DMS53 treated with DMSO at 0.1 percent for 48 hours (cell line): ENCODE measurements around the gene ZMAT1.
"Not testable (repeated sequence)": the region's sequence is repeated elsewhere in the genome, so short reads cannot be mapped to it uniquely, and the experiment has no call there.

Experiments
- DNase-seq: peaks from one replicate; lab custom pipeline; 2025; ENCODE audit not compliant: unreplicated experiment; lab: John Stamatoyannopoulos, UW

Gene ZMAT1

DNA sequence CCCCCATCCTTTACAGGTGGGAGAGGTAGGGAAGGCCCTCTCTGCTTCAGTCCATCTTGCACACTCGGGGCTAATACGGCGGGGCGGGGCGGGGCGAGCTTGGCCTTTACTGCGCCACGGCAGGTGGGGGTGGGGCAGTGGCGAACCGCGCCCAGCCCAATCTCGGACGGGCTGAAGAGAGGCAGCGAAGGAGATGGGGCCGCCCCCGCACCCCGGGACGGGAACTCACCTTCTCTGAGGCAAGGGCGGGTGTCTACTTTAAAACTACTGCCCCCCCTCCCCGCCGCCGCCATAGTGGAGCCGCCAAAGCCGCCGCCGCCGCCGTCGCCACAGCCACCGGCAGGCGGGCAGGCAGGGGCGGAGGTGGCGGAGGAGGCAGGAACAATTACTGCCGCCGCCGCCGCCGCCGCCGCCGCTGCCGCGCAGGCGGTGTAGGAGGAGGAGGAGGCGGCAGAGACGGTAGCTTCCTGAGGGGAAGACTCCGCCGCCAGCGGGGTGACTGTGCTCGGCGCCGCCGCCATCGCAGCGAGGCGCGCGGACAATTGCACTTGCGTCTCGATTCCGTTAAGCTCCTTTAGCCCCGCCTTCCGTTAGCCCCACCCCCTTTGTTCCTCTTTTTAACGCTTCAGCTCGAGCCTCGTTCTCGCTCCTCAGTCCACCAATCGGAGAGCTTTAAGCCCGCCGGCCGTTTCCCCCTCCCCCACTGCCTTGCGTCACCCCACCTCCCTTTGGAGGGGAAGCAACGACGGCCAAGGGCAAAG is at the start of gene ZMAT1:
Gene ZMAT1 (minus strand): TSS at position 540 of the 761 bp plus-strand sequence. CDS start 19 bp downstream, at position 521.
- peak; percentile 79 for DNase-seq

DNA sequence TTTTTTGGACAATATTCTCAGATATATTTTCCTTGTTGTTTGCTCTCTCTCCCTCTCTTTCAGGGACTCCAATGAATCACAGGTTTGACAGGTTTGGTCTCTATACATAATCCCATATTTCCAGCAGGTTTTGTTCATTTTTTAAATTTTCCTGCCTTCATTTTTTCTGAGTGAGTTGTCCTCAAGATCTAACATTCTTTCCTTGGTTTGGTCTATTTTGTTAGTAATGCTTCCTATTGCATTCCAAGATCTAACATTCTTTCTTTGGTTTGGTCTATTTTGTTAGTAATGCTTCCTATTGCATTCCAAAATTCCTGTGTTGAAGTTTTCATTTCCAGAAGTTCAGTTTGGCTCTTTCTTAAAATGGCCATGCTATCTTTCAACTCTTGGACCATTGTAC is 45.3 kb upstream of the ZMAT1 start:
- no peak for DNase-seq

- DNase-seq: no peak
Observed at GRCh38 chrX:101973066-101973465, 41.2 kb upstream of the ZMAT1 start.

- DNase-seq: not testable (repeated sequence)
Observed at GRCh38 chrX:101964923-101965539, 33.2 kb upstream of the ZMAT1 start.

DNA sequence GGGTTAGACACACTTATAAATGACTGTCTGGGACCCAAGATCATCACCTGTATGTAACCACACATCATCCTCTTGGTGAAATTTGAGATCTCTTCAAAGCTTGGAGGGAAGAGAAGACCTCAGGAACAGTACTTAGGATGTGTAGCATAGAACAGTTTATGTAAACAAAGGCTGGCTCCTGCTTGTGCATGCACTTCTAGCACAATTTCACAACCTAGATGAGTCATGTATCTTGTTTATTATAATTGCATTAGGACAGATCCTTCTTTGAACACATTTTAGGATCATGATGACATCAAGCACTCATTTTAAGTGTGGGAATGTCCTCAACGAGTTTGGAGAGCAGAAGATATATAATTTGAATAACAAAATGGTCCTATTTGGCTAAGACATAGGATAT is 26.3 kb upstream of the ZMAT1 start:
- peak; percentile 74 for DNase-seq

- no peak for DNase-seq
Observed at GRCh38 chrX:101957174-101957573, 25.3 kb upstream of the ZMAT1 start.

- no peak for DNase-seq
Observed at GRCh38 chrX:101956556-101956955, 24.7 kb upstream of the ZMAT1 start.

GRCh38 chrX:101950581-101950980 is 18.8 kb upstream of the ZMAT1 start:
- DNase-seq: no peak

GRCh38 chrX:101932249-101932570 is 383 bp upstream of the ZMAT1 start:
- DNase-seq: no peak

- no peak for DNase-seq
Observed at GRCh38 chrX:101931136-101931487, 715 bp downstream of the ZMAT1 start.

DNA sequence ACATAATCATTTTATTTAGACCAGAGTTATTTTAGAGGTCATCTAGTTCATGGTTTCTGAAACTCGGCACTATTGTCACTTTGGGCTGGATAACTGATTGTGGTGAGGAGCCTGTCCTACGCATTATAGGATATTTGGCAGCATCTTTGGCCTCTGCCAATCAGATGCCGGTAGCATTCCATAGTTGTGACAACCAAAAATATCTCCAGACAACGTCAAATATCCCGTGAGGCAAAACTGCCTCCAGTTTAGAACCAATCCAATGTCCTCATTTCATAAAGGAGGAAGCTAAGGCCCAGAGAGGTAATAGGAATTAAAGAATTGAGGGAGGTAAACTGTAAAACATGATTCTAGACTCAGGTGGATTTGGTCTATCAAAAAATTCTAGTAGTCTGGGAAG is 6.1 kb downstream of the ZMAT1 start:
- no peak for DNase-seq

DNA sequence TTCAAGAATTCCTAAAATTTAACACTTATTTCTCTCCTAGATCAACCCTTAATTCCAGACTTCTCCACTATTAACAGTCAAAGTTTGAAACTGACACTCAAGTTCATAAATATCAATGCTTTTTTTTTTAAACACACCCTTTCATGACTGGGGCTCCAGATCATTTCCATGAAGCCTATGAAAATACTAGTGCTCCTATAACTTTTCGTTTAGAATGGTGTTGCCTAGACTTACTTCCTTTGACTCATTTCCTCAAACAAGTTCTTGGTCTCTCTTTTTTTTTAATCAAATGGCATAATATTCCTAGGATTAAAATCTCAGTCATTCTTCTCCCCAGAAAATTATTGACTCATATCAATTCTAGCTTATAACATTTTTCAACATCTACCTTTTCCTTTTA is 13.1 kb downstream of the ZMAT1 start:
- no peak for DNase-seq

- DNase-seq: no peak
Observed at GRCh38 chrX:101906136-101906796, 25.6 kb downstream of the ZMAT1 start.

DNA sequence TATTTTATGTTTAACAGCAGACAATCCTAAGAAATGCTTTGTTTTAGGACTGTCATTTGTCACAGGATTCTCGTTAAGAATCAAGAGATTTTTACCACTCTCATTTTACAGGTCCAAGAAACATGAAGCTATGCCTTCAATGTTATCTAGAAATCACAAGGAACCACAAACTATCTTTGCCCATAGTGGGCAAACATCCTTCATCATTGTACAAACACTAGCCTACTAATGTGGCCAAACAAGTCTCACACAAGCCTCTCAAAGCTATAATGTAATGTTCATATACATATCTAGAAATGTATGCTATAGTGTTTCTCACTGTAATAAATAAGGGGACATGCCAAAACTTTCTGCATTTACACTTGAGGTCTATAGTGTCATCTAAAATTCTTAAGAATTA is 26.8 kb downstream of the ZMAT1 start:
- DNase-seq: no peak
